GM19193 (cell line): ENCODE data around the gene DUSP8.

Experiments
- POLR2A ChIP-seq: IDR thresholded peaks from 4 replicates; pipeline ENCODE4 v1.6.1; 2011; ENCODE audit not compliant: insufficient read depth, insufficient read length; ENCODE audit errors: extremely low read depth

DUSP8 gene

DNA sequence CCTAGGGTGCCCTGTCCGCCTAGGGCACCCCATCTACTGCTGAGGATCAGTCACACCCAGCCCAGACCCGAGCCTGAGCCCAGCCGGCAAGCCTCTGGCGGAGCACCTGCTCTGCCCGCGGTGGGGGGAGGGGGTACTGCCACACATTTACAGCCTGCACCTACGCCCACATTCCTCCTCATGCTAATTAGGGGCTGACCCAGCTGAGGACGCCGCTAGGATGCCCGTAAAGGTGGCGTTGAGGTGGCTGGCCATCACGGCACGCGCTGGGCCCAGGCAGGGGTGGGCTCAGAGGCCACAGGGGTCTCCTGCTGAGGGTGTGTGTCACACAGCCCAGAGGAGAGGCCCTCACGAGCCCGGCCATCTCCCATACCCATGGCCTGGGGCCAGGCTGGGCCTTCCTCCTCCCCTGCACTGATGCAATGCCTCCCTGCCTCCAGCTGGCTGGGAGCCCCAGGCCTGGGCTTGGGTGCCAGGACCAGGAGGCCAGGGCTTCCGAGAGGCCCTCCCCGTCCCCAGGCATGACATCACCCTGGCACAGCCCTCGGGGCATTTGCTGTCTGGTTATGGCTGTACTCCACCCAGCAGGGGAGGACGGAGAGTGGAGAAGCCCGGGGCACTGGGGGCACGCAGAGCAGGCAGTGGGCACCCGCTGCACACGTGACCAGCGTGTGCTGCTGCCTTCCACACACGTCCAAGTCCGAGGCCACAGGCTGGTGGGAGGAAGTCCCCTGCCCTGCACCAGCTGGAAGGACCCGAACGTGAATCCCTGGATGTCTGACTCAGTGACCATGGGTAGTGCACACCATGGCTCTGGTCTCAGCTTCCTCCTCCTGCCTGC lies 12.7 kb downstream of the DUSP8 start:
- no peak for TF ChIP-seq POLR2A

DNA sequence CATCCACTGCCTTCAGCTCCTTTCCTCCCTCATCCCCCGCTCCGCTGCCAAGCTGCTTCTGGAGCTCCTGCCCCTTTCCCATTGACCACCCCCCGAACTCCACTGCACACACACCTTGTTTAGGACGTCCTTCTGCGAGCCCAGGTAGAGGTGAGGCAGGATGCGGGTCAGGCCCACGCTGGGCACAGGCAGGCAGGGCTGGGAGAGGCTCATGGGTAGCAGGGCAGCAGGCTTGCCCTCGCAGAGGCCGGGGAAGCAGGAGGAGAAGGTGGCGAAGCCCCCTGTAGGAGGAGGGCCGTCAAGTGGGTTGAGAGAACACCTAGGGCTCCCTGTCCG lies 13.3 kb downstream of the DUSP8 start:
- no peak for TF ChIP-seq POLR2A

DNA sequence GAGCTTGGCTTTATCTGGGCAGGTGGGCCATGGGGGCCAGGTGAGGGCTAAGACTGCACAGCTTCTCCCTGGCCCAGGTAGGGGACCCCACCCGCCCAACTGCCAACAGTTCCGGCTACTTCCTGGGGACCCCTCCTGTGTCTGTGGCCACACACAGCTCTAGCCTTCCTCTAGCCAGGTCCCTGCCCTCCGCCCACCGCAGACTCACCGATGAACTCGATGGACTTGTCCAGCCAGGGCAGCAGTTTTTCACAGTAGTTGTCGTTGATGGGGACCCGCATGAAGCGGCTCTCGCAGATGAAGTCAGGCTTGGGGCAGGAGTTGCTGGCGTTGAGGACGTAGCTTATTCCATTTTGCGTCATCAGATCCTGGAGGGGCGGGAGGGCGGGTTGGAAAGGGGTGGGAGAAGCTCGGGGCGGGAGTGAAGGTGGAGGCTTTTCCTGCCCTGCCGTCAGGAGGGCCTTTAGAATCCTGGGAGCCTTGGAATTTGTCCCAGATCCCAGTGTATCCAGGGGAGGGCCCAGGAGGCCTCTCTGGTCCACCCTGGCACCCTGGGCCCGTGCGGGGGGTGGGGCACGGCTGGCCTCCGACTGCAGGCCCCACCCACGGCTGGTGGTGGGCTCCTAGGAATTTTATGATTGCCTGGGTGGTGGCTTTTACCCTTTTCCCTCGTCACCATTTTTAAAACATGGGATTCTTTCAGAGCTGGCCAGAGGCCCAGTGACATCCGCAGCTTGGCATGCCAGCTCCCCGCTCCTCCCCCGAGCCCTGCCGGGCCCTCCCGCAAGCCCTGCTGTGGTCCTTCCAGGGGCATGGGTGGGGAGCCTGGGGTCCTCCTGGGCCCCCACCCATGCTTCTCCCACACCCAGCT lies 13.9 kb downstream of the DUSP8 start:
- TF ChIP-seq POLR2A, result no peak

DNA sequence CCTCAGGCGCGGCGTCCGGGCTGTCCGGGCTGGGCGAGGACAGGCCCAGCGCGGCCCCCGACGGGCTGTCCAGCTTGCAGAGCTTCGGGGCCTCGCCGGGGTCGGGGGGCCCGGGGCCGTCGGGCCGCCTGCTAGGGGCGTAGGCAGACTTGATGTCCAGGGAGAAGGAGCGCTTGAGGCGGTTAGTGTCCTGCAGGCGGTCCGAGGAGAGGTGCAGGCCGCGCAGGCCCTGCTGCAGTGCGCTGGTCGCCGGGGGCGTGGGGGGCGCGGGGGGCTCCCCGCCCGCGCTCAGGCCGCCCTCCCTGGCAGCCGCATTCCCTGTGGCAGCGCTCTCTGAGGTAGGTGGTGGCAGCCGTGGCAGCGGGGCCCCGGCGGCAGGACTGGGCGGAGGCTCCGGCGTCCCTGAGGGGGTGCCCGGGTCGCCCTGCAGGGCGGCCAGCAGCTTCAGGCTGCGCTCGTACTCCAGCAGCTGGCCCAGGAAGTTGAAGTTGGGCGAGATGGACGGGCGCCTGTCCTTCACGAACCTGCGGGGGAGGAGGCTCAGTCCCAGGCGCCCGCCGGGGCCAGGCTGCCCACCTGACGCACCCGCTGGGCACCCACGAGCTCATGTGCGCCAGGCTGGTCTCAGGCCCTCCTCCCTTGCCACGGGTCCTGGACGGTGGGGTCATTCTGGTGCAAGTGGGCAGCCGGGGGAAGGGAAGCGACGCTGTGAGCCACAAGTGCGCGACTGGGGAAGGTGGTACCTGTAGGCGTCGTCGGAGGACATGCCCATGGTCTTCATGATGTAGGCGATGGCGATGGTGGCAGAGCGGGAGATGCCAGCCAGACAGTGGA lies 14.8 kb downstream of the DUSP8 start:
- no peak for TF ChIP-seq POLR2A

DNA sequence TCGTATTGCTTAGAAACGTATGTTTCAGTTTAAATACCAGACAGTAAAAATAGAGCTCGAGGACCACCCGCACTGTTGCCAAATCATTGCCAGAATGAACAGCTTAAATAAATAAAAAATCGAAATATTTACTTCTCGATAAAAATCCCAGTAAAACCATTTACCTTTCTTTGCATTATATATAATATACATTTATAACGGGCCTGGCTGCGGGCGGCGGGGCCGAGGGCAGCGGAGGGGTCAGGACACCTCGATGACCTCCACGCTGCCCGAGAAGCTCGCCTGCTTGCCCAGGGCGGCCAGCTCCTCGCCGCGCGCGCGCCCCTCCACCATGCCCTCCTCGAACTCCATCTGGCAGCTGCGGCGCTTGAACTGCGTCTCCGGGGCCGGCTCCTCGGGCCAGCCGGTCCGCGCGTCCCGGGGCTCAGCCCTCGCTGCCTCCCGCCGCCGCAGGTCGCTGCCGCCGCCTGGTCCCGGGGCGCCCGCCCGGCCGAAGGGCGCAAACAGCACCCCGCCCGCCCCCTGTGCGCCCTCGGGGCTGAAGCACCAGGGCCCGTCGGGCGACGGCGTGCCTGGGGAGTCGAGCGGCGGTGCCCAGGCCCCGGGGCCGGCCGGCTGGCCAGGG lies 15.7 kb downstream of the DUSP8 start:
- no peak for TF ChIP-seq POLR2A

DNA sequence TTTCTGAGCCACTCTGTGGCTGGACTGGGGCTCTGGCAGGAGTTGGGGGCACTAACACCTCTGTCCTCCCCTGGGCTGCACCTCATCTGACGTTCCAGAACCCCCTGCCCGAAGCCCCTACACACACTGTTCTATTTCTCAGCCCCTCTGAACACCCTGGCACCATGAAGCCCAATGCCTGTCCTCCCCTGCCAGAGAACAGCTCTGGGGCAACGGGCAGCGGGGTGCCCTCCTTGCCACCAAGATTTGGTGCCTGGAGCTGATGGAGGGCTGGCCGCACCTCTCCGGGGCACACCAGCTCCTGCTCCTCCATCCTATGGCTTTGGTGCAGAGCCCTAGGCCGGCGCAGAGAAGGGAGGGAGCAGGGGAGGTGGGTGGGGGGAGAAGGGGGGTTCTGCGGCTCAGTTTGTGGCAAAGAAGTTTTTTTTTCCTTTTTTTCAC lies 16.3 kb downstream of the DUSP8 start:
- no peak for TF ChIP-seq POLR2A

DNA sequence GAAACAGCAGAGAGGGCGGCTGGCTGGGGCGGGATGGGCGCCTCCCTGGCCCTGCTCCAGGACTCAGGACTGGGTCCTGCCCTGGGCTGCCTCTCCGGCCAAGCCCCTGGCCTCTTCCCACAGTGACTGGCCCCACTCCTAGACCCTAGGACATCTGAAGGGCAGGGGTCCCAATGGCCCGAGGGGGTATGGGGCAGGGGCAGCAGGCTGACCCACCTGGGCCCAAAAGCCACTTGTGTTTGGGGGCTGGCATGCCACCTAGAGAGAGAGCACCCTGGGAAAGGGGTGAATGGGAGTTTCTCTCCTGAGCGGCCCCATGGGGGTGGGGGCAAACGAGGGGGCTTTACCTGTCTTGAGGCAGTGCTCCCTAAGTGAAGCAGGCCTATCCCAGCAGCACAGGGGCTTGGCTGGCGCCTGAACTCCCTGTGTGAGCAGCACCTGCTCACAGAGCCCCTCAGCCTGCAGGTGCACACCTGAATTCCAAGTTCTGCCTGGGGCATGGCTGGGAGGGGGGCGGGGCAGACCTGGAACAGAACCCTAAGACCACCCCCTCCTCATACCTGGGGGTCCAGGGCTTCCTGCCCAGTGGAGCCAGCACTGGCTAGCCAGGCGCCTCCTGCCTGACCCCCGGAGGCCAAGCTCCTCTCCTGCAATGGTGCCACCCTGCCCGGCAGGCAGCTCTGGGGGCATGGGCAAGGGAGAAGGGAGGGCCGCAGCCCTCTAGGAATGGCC lies 16.9 kb downstream of the DUSP8 start:
- TF ChIP-seq POLR2A, result no peak

DNA sequence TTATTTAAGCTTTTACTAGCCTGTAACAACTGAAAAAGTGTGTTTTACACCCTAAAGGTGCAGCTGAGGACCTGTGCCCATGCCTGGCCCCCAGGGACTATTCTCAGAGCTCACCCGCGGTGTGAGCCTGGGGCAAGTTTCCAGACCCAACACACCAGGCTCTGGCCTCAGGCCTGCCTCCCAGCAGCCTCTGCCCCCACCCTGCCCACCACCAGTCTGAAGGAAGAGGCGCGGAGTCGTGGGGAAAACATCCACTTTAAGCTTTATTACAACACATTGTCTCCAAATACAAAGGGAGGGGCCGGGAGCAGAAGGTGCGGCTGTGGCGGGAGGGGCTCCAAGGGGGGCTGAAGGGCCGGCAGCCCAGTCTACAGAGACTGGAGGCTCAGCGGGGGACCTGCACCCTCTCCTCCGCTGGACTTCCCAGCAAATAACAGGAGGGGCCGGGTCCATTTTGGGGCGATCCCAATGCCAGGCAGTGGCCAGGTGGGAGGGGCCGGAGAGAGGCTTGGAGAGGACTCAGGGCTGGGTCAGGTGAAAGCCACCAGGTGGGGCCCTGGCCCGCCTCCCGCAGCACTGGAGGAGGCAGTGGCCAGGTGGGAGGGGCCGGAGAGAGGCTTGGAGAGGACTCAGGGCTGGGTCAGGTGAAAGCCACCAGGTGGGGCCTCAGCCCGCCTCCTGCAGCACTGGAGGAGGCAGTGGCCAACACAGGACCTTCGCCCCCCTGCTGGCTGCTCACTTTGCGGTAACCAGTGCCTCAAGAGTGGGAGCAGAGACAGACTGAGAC lies 18.1 kb downstream of the DUSP8 start:
- no peak for TF ChIP-seq POLR2A

DNA sequence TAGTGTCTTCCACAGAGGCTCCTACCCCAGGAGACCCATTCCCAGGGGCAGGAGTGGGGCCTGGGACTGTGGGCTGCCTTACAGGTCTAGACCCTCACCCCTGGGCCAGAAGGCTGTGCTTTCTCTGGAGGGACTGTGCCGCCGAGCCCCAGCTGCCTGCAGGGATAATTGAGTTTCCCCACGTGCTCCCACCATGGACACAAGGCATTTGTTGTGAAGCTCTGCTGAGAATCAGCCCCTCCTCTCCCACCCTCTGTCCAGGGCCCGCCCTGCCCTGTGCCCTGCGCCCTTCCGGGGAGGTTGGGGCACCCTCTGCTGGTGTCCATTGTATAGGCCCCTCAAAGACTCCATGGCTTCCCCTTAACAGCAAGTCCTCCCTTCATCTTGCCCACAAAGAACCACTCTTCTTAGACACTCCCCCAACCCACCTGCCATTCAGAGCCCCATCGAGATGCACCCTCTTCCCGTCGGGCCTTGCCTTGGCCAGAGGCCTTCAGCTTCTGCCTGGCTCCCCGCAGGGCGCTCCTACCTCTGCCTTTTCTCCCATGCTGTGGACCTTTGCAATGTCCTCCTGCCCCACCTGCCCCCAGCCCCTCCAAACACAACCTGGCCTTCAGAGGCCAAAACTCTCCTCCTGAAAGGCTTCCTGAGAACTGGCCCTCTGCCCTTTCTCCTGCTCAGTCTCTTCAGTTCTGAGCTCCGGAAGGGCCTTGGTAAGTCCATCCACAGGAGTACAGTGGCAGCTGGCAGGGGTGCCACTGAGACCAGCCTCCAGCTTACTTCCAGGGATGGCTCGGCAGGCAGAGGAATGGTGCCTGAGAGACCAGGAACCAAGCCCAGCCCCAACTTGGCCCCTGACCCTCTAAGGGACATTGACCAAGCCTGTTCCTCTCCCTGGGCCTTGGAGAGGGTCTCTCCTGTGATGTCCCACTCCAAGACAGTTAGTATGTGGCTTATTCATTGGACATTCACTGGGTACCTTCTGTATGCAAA lies 22.4 kb downstream of the DUSP8 start:
- no peak for TF ChIP-seq POLR2A

DNA sequence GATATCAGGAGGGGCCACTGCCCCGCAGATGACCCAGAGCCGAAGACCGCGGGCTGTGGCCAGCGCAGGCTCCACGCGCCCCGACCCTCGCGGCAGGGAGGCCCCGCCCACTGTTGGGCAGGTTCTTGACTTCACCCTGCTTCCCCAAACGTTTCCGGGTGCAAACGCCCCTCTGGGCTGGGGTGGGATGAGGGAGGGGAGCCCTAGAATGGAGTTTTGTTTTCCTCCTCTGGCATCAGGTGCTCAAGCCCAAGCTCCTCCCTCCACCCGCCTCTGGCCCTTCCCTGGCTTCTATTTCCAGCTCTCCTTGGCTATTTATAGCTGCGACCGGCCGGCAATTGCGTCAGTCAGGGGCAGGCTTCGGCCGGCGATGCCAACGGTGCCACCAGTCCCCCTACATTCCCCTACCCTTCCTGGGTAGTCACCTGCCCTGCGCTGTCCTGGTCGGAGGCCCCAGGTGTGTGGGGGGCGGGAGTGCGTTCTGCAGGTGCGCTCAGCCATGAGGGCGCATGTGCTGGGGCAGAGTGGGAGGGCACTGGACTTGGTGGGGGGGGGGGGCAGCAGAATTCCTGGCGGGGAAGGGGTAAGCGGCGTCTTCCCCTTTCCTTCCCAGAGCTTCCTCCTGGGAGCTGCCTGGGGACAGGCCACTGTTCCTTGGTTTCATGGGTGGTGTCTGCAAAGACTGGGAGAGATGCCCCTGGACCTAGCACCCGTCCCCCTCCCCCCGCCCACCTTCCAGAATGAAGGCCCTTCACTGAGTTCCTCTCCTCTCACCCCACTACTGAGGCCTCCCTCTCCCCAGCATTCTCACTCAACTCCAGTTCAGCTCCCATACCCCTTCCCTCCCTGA lies 23.6 kb downstream of the DUSP8 start:
- no peak for TF ChIP-seq POLR2A

DNA sequence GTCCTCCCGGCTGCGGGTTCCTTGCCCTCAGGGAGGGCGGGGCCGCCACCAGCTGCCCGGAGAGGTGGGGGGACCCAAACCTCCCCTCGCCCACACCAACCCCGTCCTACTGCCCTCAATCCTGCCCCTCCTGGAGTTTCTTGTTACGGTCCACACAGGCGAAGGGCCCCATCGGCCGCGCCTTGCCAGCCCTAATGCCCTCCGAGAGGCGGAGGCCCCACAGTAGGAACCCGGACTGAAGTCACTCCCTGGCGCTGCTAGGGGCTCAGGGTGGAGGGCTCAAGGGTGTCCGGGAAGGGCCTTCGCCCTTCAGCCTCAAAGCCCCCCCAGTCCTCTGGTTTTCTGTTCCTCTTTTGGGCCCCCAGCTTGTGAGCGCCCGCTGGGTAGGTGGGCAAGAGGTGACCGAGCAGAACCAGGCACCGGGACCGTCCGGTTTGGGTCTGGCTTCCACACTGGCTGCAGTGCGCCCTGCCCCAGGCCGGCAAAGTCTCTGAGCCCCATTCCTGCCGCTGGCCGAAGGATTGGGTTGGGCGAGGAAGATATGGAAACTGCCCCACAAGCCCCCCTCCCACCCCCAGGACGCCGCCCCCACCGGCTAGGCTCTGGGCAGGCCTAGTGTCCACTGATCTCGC lies 24.5 kb downstream of the DUSP8 start:
- TF ChIP-seq POLR2A, result no peak
